Measurements from ENCODE around the gene ACTR1B. TPM values are rescaled to one million over a fixed set of nuclear protein-coding genes. Genes with fewer than 3 reads are reported as not detected.

The ACTR1B gene
- total RNA-seq, 1 donor from 2014 or later = 35.6 TPM

GRCh38 chr2:97701851-97702465 lies 38.1 kb upstream of the ACTR1B start:
- no peak overlapping the region for H3K27ac ChIP-seq (ENCODE audit: low read depth, low read length)
- H3K4me2 ChIP-seq (ENCODE audit: low read length) = no peak overlapping the region
- no peak overlapping the region for H3K9ac ChIP-seq (ENCODE audit: low read length)
- FAIRE-seq = no peak
- H3K4me1 ChIP-seq (ENCODE audit: insufficient read depth, low read length) = no peaks in the 10 kb centered on the region
- H3K27me3 Mint-ChIP-seq (ENCODE audit: low read depth, unreplicated experiment) = peaks cover 2% of the 10 kb centered on the region
- H3K4me1 Mint-ChIP-seq (ENCODE audit: low read depth, unreplicated experiment) = peaks cover 2% of the 10 kb centered on the region
- H3K9me3 Mint-ChIP-seq (ENCODE audit: unreplicated experiment) = no peaks in the 10 kb centered on the region
- no peaks in the 10 kb centered on the region for H3K36me3 ChIP-seq (ENCODE audit: insufficient read depth, low read length)
- DNase-seq (ENCODE audit: low read depth) = no peak
- H3K79me2 ChIP-seq (ENCODE audit: insufficient read depth, low read length) = no peaks in the 10 kb centered on the region
- H2AFZ ChIP-seq (ENCODE audit: low read depth, low read length) = no peak overlapping the region
- no peak overlapping the region for H3K27ac Mint-ChIP-seq (ENCODE audit: unreplicated experiment)
- H4K20me1 ChIP-seq (ENCODE audit: insufficient read depth, low read length) = no peaks in the 10 kb centered on the region
- H3K9me3 ChIP-seq (ENCODE audit: insufficient read depth, low read depth, low read length) = no peaks in the 10 kb centered on the region
- H3K4me3 Mint-ChIP-seq (ENCODE audit: unreplicated experiment) = no peak overlapping the region
- TF ChIP-seq CTCF (IDR thresholded peaks at IDR 0.05; ENCODE audit: insufficient read depth, low read depth, low read length) = no peak
- TF ChIP-seq EZH2 (IDR thresholded peaks at IDR 0.05; ENCODE audit: insufficient read depth, low read length) = no peak
- no peaks in the 10 kb centered on the region for H3K36me3 Mint-ChIP-seq (ENCODE audit: low read depth, unreplicated experiment)
- H3K4me3 ChIP-seq (ENCODE audit: insufficient read depth, low read depth, low read length) = no peak overlapping the region
- H3K27me3 ChIP-seq (ENCODE audit: insufficient read depth, low read length) = no peaks in the 10 kb centered on the region

GRCh38 chr2:97701186-97701585 lies 37.3 kb upstream of the ACTR1B start:
- Histone ChIP-seq H3K79me2 (ENCODE audit: insufficient read depth, low read length) (no peaks in the 10 kb centered on the region), H3K9ac (ENCODE audit: low read length) (no peak overlapping the region), H3K36me3 (ENCODE audit: insufficient read depth, low read length) (no peaks in the 10 kb centered on the region), H3K4me3 (ENCODE audit: insufficient read depth, low read depth, low read length) (no peak overlapping the region), H3K4me1 (ENCODE audit: insufficient read depth, low read length) (no peaks in the 10 kb centered on the region), H3K27me3 (ENCODE audit: insufficient read depth, low read length) (no peaks in the 10 kb centered on the region), H3K9me3 (ENCODE audit: insufficient read depth, low read depth, low read length) (no peaks in the 10 kb centered on the region), H2AFZ (ENCODE audit: low read depth, low read length) (no peak overlapping the region), H3K4me2 (ENCODE audit: low read length) (no peak overlapping the region), H3K27ac (ENCODE audit: low read depth, low read length) (no peak overlapping the region), H4K20me1 (ENCODE audit: insufficient read depth, low read length) (no peaks in the 10 kb centered on the region)
- H3K36me3 Mint-ChIP-seq (ENCODE audit: low read depth, unreplicated experiment) = no peaks in the 10 kb centered on the region
- no peaks in the 10 kb centered on the region for H3K9me3 Mint-ChIP-seq (ENCODE audit: unreplicated experiment)
- H3K27me3 Mint-ChIP-seq (ENCODE audit: low read depth, unreplicated experiment) = peaks cover 2% of the 10 kb centered on the region
- FAIRE-seq (no peak), DNase-seq (ENCODE audit: low read depth) (no peak)
- TF ChIP-seq CTCF (IDR thresholded peaks at IDR 0.05; ENCODE audit: insufficient read depth, low read depth, low read length) = no peak
- H3K4me1 Mint-ChIP-seq (ENCODE audit: low read depth, unreplicated experiment) = peaks cover 2% of the 10 kb centered on the region
- no peak overlapping the region for H3K4me3 Mint-ChIP-seq (ENCODE audit: unreplicated experiment)
- peak overlapping the region; percentile 55 for H3K27ac Mint-ChIP-seq (ENCODE audit: unreplicated experiment)

DNA sequence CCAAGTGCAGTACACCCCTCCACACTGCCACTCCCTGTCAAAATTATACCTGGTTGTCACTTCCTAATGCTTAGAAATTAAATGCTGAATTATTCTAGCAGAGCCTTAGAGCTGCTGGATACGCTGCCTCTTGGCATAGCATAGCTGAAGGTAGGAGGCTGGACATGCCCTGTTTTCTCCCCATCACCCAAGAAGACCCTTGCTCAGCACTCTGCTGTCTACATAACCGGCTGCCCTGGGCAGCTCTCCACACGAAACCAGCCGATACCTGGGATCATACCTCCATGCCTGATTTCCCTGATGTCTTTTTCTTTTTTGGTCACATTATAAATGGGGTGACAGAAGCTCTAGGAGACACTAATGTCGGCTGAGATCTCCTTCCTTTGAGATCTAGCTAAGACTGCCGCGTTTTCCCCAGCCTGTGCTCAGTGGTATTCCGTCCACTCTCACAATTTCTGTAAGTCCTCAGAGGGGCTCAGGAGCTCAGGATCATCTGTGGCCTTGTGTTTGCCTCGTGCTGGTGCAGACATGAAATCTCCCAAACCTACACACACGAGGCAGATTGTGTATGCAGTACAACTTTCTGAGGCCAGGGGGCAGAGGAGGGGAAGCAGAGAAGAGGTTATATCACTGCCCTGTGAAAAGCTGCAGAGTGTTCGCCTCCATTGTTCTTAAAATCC lies 36.1 kb upstream of the ACTR1B start:
- Mint-ChIP-seq H3K9me3 (ENCODE audit: unreplicated experiment) (no peaks in the 10 kb centered on the region), H3K27ac (ENCODE audit: unreplicated experiment) (no peak overlapping the region)

More for the DNA sequence above, 36.1 kb upstream of the ACTR1B start:
- TF ChIP-seq EZH2 (IDR thresholded peaks at IDR 0.05; ENCODE audit: insufficient read depth, low read length) (no peak), CTCF (IDR thresholded peaks at IDR 0.05; ENCODE audit: insufficient read depth, low read depth, low read length) (peak; percentile 62)
- Mint-ChIP-seq H3K4me1 (ENCODE audit: low read depth, unreplicated experiment) (peaks cover 2% of the 10 kb centered on the region), H3K36me3 (ENCODE audit: low read depth, unreplicated experiment) (no peaks in the 10 kb centered on the region), H3K4me3 (ENCODE audit: unreplicated experiment) (no peak overlapping the region), H3K27me3 (ENCODE audit: low read depth, unreplicated experiment) (peaks cover 2% of the 10 kb centered on the region)
- Histone ChIP-seq H3K27ac (ENCODE audit: low read depth, low read length) (no peak overlapping the region), H3K27me3 (ENCODE audit: insufficient read depth, low read length) (no peaks in the 10 kb centered on the region), H2AFZ (ENCODE audit: low read depth, low read length) (no peak overlapping the region), H3K4me2 (ENCODE audit: low read length) (no peak overlapping the region), H3K9ac (ENCODE audit: low read length) (no peak overlapping the region), H3K9me3 (ENCODE audit: insufficient read depth, low read depth, low read length) (no peaks in the 10 kb centered on the region), H3K79me2 (ENCODE audit: insufficient read depth, low read length) (no peaks in the 10 kb centered on the region), H3K4me3 (ENCODE audit: insufficient read depth, low read depth, low read length) (no peak overlapping the region), H4K20me1 (ENCODE audit: insufficient read depth, low read length) (no peaks in the 10 kb centered on the region), H3K36me3 (ENCODE audit: insufficient read depth, low read length) (no peaks in the 10 kb centered on the region), H3K4me1 (ENCODE audit: insufficient read depth, low read length) (no peaks in the 10 kb centered on the region)
- DNase-seq (ENCODE audit: low read depth) (peak; percentile 28), FAIRE-seq (no peak)

Data from astrocyte (in vitro differentiated cells and primary cell).